GM23248 (cell line): ENCODE measurements around the gene USP37. TPM values are rescaled to one million over a fixed set of nuclear protein-coding genes. Genes with fewer than 3 reads are reported as not detected.
A peak's percentile ranks its signal among the peaks of the same experiment; 100 is the strongest.

Experiments
- DNase-seq: peaks from one replicate; pipeline ENCODE4 v3.0.0-alpha.2; 2015
- H2AFZ ChIP-seq: fragments of 200-600 bp; sonication (generic); 2 replicates; pipeline ENCODE4 v1.6.1; 2016; ENCODE audit warnings: antibody characterized with exemption
- H3F3A ChIP-seq: fragments of 200-600 bp; sonication (generic); 2 replicates; pipeline ENCODE4 v1.6.1; 2016; ENCODE audit warnings: mild to moderate bottlenecking, antibody characterized with exemption, mixed run types; ENCODE audit not compliant: insufficient read depth
- H3K27ac ChIP-seq: fragments of 200-600 bp; sonication (generic); 2 replicates; pipeline ENCODE4 v1.5.1; 2016; ENCODE audit warnings: mild to moderate bottlenecking
- H3K27me3 ChIP-seq: fragments of 200-600 bp; sonication (generic); replicated peaks from 2 replicates; pipeline ENCODE4 v1.6.1; 2016; ENCODE audit warnings: mild to moderate bottlenecking; ENCODE audit not compliant: insufficient read depth
- H3K36me3 ChIP-seq: fragments of 200-600 bp; sonication (generic); 2 replicates; pipeline ENCODE4 v1.6.1; 2016; ENCODE audit warnings: low read depth, mild to moderate bottlenecking
- H3K4me1 ChIP-seq: fragments of 200-600 bp; sonication (generic); 2 replicates; pipeline ENCODE4 v1.6.1; 2016; ENCODE audit warnings: mild to moderate bottlenecking; ENCODE audit not compliant: insufficient read depth
- H3K4me2 ChIP-seq: fragments of 200-600 bp; sonication (generic); one replicate; pipeline ENCODE4 v1.6.1; 2016; ENCODE audit warnings: mild to moderate bottlenecking; ENCODE audit not compliant: unreplicated experiment
- H3K4me3 ChIP-seq: fragments of 200-600 bp; sonication (generic); 2 replicates; pipeline ENCODE4 v1.5.1; 2016; ENCODE audit warnings: mild to moderate bottlenecking
- H3K79me2 ChIP-seq: fragments of 200-600 bp; sonication (generic); 2 replicates; pipeline ENCODE4 v1.6.1; 2016; ENCODE audit warnings: mild to moderate bottlenecking; ENCODE audit not compliant: insufficient read depth
- H3K9ac ChIP-seq: fragments of 200-600 bp; sonication (generic); 2 replicates; pipeline ENCODE4 v1.6.1; 2016; ENCODE audit warnings: mild to moderate bottlenecking
- H3K9me2 ChIP-seq: fragments of 200-600 bp; sonication (generic); 2 replicates; pipeline ENCODE4 v1.6.1; 2016; ENCODE audit warnings: mixed run types, mild to moderate bottlenecking, moderate library complexity; ENCODE audit not compliant: insufficient read depth
- H3K9me3 ChIP-seq: fragments of 200-600 bp; sonication (generic); one replicate; pipeline ENCODE4 v1.6.1; 2017; ENCODE audit warnings: low read depth
- H4K20me1 ChIP-seq: fragments of 200-600 bp; sonication (generic); 2 replicates; pipeline ENCODE4 v1.6.0; 2016; ENCODE audit not compliant: insufficient read depth
- EZH2 ChIP-seq: fragments of 200-600 bp; sonication (generic); IDR thresholded peaks from 2 replicates; pipeline ENCODE4 v1.6.1; 2018; ENCODE audit warnings: antibody characterized with exemption, mild to moderate bottlenecking; ENCODE audit not compliant: insufficient read depth, poor library complexity, severe bottlenecking
- EZH2phosphoT487 ChIP-seq: fragments of 200-600 bp; sonication (generic); IDR thresholded peaks from 2 replicates; pipeline ENCODE4 v1.6.1; 2018; ENCODE audit warnings: antibody characterized with exemption, moderate library complexity, mild to moderate bottlenecking, low read depth; ENCODE audit not compliant: insufficient read depth
- WGBS, 2 experiments: methylation state at CpG; one replicate each; pipeline ENCODE4 v1.1.6; 2015 to 2017; ENCODE audit warnings: low lambda C conversion rate in 2 of 2, low coverage in 1 of 2; ENCODE audit errors: missing lambda C conversion rate in 2 of 2; 5-methylcytosine and 5-hydroxymethylcytosine counted together
- in situ Hi-C: fragments of 300-500 bp; cut with MboI; formaldehyde crosslinking; loops from 2 replicates; pipeline ENCODE4 v1.15.0; 2020
- polyA plus RNA-seq: library from polyadenylated mRNA; unstranded; fragments of >200 nt; fragmentation: Nextera tagmentation; extraction: Ambion mirVana; gene quantifications from 2 replicates; pipeline ENCODE4 v1.2.1, GENCODE V29; 2016
- total RNA-seq: library from RNA; depleted of rRNA; stranded (reverse); fragments of >200 nt; shearing (Covaris generic); gene quantifications from 2 replicates; pipeline ENCODE4 v1.2.3, GENCODE V29; 2014

The USP37 gene
- total and polyA plus RNA-seq, 2 experiments from 2014 or later, result 5.0 to 6.6 TPM

- Histone ChIP-seq H3K27me3 (no peaks in the 10 kb centered on the region), H2AFZ (no peak overlapping the region), H3K9me2 (no peaks in the 10 kb centered on the region), H3K36me3 (peaks cover 28% of the 10 kb centered on the region), H3K9ac (no peak overlapping the region), H3K4me1 (peaks cover 15% of the 10 kb centered on the region), H4K20me1 (no peaks in the 10 kb centered on the region; the same call in 1 of the 2 replicates), H3K4me2 (no peak overlapping the region), H3K4me3 (no peak overlapping the region), H3K27ac (no peak overlapping the region), H3K79me2 (peaks cover 93% of the 10 kb centered on the region), H3F3A (peaks cover 18% of the 10 kb centered on the region), H3K9me3 (no peaks in the 10 kb centered on the region)
- WGBS, 2 experiments, result 98 to 99% methylated on average over 3 of the region's 3 CpGs
- DNase-seq, result no peak
- no peak for TF ChIP-seq EZH2phosphoT487
- in situ Hi-C loops, result no loop called here
Measured at GRCh38 chr2:218577482-218578220, 9.5 kb upstream of the USP37 start.

GRCh38 chr2:218576854-218577253, 8.7 kb upstream of the USP37 start:
- 97 to 99% methylated on average over 4 of the region's 4 CpGs for WGBS, 2 experiments
- Histone ChIP-seq H3K9me2 (no peaks in the 10 kb centered on the region), H3K27ac (no peak overlapping the region), H3F3A (peaks cover 15% of the 10 kb centered on the region), H3K27me3 (no peaks in the 10 kb centered on the region), H4K20me1 (no peaks in the 10 kb centered on the region; the same call in 1 of the 2 replicates), H3K4me2 (no peak overlapping the region), H2AFZ (no peak overlapping the region), H3K36me3 (peaks cover 29% of the 10 kb centered on the region; the same call in 1 of the 2 replicates), H3K9ac (no peak overlapping the region), H3K9me3 (no peaks in the 10 kb centered on the region), H3K79me2 (peaks cover 95% of the 10 kb centered on the region), H3K4me1 (peaks cover 7% of the 10 kb centered on the region), H3K4me3 (no peak overlapping the region)
- in situ Hi-C loops, result no loop called here
- TF ChIP-seq EZH2, result no peak
- no peak for TF ChIP-seq EZH2phosphoT487
- no peak for DNase-seq

- H3K79me2 ChIP-seq, result peaks cover 97% of the 10 kb centered on the region
- H3K9ac ChIP-seq, result peak overlapping the region; percentile 97
- 3 to 4% methylated on average over 6 of the region's 6 CpGs for WGBS, 2 experiments
- peaks cover 26% of the 10 kb centered on the region for H3F3A ChIP-seq
- H2AFZ ChIP-seq, result no peak overlapping the region
- peak; percentile 81 for DNase-seq
- H3K27ac ChIP-seq, result peak overlapping the region; percentile 97
- TF ChIP-seq EZH2 (no peak), EZH2phosphoT487 (no peak)
- H3K27me3 ChIP-seq, result no peaks in the 10 kb centered on the region
- in situ Hi-C loops, result no loop called here
- peaks cover 18% of the 10 kb centered on the region; the same call in 1 of the 2 replicates for H3K36me3 ChIP-seq
- H3K4me3 ChIP-seq, result peak overlapping the region; percentile 97
- peaks cover 17% of the 10 kb centered on the region for H3K4me1 ChIP-seq
- H3K9me2 ChIP-seq, result no peaks in the 10 kb centered on the region
- H3K4me2 ChIP-seq, result peak overlapping the region; percentile 91
- no peaks in the 10 kb centered on the region for H3K9me3 ChIP-seq
- H4K20me1 ChIP-seq, result peaks cover 3% of the 10 kb centered on the region; the same call in 1 of the 2 replicates
Measured at GRCh38 chr2:218570850-218571249, 2.7 kb upstream of the USP37 start.

GRCh38 chr2:218569661-218570500, 1.7 kb upstream of the USP37 start:
- no peak for TF ChIP-seq EZH2
- no peak for TF ChIP-seq EZH2phosphoT487
- peak; percentile 75 for DNase-seq
- Histone ChIP-seq H3K9me3 (no peaks in the 10 kb centered on the region), H3F3A (peaks cover 26% of the 10 kb centered on the region), H3K27me3 (no peaks in the 10 kb centered on the region), H3K27ac (peak overlapping the region; percentile 97), H3K4me1 (peaks cover 17% of the 10 kb centered on the region), H3K4me2 (peak overlapping the region; percentile 91), H4K20me1 (peaks cover 3% of the 10 kb centered on the region; the same call in 1 of the 2 replicates), H3K9me2 (no peaks in the 10 kb centered on the region), H3K9ac (peak overlapping the region; percentile 97), H3K79me2 (peaks cover 97% of the 10 kb centered on the region), H2AFZ (peak overlapping the region; percentile 67; the same call in 1 of the 2 replicates), H3K36me3 (peaks cover 15% of the 10 kb centered on the region; the same call in 1 of the 2 replicates), H3K4me3 (peak overlapping the region; percentile 97)
- WGBS, 2 experiments, result 8 to 10% methylated on average over 10 of the region's 10 CpGs
- in situ Hi-C loops, result no loop called here
